AG09309 (cell line): ENCODE results near the gene UGT2A2.

Experiments used
- DNase-seq: peaks from one replicate; pipeline ENCODE4 v3.0.0-alpha.2; 2010; ENCODE audit warnings: low read depth
- H3K4me3 ChIP-seq: 2 replicates; pipeline ENCODE4 v1.5.1; 2011; ENCODE audit warnings: mild to moderate bottlenecking, low read depth, low read length, moderate library complexity; ENCODE audit not compliant: control insufficient read depth
- CTCF ChIP-seq: IDR thresholded peaks from 2 replicates; pipeline ENCODE4 v1.5.1; 2011; ENCODE audit warnings: mild to moderate bottlenecking, low read depth, low read length, inconsistent platforms; ENCODE audit not compliant: insufficient read depth, control insufficient read depth; ENCODE audit errors: missing control alignments

The UGT2A2 gene

GRCh38 chr4:69601065-69601464 lies 38.4 kb downstream of the UGT2A2 start:
- no peak for DNase-seq
- H3K4me3 ChIP-seq, result no peak overlapping the region
- TF ChIP-seq CTCF, result no peak

GRCh38 chr4:69600013-69600412 lies 39.4 kb downstream of the UGT2A2 start:
- TF ChIP-seq CTCF, result no peak
- no peak for DNase-seq
- H3K4me3 ChIP-seq, result no peak overlapping the region

- H3K4me3 ChIP-seq, result no peak overlapping the region
- no peak for TF ChIP-seq CTCF
- no peak for DNase-seq
Observed at GRCh38 chr4:69594382-69594781, 45.1 kb downstream of the UGT2A2 start.

- no peak for TF ChIP-seq CTCF
- DNase-seq, result no peak
- no peak overlapping the region for H3K4me3 ChIP-seq
Observed at GRCh38 chr4:69591364-69591763, 48.1 kb downstream of the UGT2A2 start.

- no peak for TF ChIP-seq CTCF
- DNase-seq, result no peak
- H3K4me3 ChIP-seq, result no peak overlapping the region
Observed at GRCh38 chr4:69589884-69590283, 49.6 kb downstream of the UGT2A2 start.

- no peak for DNase-seq
- H3K4me3 ChIP-seq, result no peak overlapping the region
- TF ChIP-seq CTCF, result no peak
Observed at GRCh38 chr4:69584135-69584534, 55.3 kb downstream of the UGT2A2 start.

- no peak for DNase-seq
Observed at GRCh38 chr4:69583543-69583942, 55.9 kb downstream of the UGT2A2 start.

More at GRCh38 chr4:69583543-69583942, 55.9 kb downstream of the UGT2A2 start:
- no peak overlapping the region for H3K4me3 ChIP-seq
- no peak for TF ChIP-seq CTCF
